Right forelimb (tissue), 1 donor: Measurements from ENCODE around the gene SRRM2.

Source experiments
- DNase-seq: peaks from one replicate; pipeline ENCODE4 v3.0.0-alpha.2; 2018

The SRRM2 gene

GRCh38 chr16:2779151-2779920 is 26.9 kb downstream of the SRRM2 start:
- DNase-seq = peak; percentile 30

DNA sequence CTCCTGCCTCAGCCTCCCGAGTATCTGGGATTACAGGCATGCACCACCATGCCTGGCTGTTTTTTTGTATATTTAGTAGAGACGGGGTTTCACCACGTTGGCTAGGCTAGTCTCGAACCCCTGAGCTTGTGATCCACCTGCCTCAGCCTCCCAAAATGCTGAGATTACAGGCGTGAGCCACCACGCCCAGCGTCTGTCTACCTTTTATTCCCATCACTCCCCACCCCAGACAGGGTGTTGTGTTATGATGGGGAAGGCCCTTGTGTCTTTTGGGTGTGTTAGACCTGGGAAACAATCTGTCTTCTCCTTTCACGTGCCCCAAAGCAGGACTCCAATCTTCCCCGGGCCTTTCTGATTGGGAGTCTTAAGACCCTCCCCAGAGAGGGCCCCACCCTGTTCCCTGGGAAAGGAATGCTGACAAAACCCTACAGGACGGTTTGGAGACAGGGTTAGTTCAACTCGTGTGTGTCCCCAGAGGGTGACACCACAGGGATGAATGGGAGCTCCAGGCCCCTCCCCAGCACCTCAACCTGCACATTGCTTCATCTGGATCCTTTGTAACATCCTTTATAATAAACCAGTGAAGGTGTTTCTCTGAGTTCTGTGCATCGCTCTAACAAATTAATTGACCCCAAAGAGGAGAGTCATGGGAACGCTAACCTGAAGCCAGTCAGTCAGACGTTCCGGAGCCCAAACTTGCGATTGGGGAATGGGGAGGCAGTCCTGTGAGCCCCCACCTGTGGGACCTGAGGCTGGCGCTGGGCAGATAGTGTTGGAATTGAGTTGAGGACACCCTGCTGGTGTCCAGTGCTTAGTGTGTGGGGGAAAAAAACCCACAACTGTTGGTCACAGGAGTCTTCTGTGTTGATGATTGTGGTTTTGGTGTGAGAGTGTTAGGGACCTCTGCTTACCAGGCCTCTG is 27.8 kb downstream of the SRRM2 start:
- peak; percentile 33 for DNase-seq

GRCh38 chr16:2782583-2783351 is 30.3 kb downstream of the SRRM2 start:
- peak; percentile 31 for DNase-seq

GRCh38 chr16:2783581-2784357 is 31.3 kb downstream of the SRRM2 start:
- peak; percentile 36 for DNase-seq

DNA sequence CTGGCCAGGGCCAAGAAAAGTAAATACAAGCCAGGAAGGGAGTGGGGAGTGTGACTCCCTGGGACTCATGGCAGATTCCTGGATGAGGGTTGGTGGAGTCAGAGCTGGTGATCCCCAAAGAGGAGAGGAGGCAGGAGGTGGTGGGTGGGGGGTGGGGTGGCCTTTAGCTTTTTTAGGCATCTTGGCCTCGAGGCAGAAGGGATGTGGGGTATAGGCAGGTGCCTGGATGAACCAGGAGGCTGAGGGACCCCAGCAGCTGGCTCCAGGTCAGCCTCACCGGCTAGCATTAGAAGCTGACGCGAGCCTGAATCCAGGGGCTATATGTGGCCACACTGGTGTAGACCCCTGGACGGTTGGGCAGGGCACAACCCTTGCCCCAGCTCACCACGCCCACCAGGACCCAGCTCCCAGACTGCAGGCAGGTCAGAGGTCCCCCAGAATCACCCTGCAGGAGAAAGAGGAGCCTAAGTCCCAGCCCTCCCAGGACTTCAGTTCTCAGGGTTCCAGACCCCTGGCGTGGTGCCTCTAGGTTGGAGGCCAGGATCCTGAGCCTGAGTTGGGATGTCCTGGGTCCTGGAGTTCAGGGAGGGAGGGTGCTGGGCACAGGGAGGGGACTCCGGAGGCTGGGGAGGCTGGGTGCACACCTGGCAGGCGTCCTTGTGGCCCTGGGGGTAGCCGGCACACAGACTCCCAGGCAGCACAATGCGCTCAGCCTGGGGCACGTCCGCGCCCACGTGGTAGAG is 32.1 kb downstream of the SRRM2 start:
- peak; percentile 32 for DNase-seq

- DNase-seq = peak; percentile 37
Observed at GRCh38 chr16:2785101-2785991, 32.9 kb downstream of the SRRM2 start.

- DNase-seq = peak; percentile 35
Observed at GRCh38 chr16:2786061-2786825, 33.8 kb downstream of the SRRM2 start.

DNA sequence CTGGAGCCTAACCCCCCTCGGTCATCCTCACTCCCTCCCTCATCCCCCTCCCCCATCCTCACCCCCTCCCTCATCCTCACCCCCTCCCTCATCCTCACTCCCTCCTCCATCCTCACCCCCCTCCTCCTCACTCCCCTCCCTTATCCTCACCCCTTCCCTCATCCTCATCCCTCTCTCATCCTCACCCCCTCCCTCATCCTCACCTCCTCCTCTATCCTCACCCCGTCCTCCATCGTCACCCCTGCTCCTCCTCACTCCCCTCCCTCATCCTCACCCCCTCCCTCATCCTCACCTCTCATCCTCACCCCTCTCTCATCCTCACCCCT is 34.4 kb downstream of the SRRM2 start:
- DNase-seq = no peak

GRCh38 chr16:2787406-2787805 is 35.0 kb downstream of the SRRM2 start, which contains the start of gene PRSS33:
Gene PRSS33 (minus strand): TSS chr16:2787560. CDS start chr16:2786547, 1,013 bp downstream.
- DNase-seq = peak; percentile 41

DNA sequence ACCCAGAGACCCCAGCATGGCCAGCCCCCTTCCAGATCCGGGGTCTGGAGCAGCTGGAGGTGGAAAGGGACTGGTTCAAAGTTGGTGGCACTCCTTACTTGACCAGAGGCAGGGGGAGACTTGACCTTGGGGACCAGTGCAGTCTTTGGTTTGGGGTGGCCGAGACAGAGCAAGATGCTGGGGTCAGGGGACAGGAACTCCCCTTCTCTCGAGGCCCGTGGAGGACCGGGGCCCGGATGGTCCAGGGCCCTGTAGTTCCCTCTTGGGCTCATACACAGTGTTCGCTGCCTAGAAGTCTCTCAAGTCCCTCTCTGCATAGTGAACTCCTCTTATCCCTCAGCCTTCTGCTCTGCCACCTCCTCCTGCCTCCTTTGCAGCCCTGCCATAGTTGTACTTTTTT is 35.5 kb downstream of the SRRM2 start:
- DNase-seq = peak; percentile 41

DNA sequence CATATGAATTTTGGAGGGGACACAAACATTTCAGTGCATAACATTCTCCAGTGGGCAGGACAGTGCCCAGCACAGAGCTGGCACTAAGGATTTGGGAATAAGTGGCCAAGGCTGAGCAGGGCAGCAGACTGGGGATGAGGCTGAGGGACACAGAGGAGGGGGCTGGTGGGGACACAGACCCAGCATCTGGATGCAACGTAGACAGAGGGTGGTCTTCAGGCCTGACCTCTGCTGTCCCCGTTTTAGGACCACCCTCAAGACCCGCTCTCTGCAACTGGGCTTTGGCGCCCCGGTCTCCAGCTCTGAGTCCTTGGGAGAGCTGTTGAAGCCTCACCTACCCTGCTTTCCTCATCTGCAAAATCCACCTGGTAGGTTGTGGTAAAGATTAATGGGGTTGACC is 38.2 kb downstream of the SRRM2 start:
- DNase-seq = no peak

DNA sequence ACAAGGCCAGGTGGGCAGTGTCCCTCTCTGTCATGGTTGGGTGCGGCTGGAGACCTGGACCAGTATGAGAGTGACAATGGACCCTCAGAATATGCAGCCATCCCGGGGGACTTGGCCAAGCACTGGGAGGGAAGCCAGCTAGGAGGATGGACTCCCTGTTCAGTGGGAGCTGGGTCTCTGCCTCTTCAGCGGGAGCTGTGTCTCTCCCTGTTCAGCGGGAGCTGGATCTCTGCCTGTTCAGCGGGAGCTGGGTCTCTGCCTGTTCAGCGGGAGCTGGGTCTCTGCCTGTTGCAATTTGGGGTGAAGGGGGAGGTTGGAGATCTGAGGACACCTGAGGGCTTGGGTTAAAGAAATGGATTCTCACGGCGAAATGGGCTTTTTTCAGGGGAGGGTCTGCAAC is 38.7 kb downstream of the SRRM2 start:
- no peak for DNase-seq

DNA sequence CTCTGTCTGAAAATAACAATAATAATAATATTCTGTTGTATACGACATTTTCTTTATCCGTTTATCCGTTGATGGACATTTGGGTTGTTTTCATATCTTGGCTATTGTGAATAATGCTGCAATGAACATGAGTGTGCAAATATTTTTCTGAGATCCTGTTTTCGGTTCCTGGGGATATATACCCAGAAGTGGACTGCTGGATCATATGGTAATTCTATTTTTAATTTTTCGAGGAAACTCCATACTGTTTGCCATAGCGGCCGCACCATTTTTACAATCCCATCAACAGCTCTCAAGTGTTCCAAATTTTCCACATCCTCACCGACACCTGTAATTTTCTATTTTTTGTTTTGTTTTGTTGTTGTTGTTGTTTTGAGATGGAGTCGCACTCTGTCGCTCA is 40.5 kb downstream of the SRRM2 start:
- peak; percentile 16 for DNase-seq

GRCh38 chr16:2795395-2796143 is 43.1 kb downstream of the SRRM2 start:
- peak; percentile 11 for DNase-seq

GRCh38 chr16:2798723-2799204 is 46.3 kb downstream of the SRRM2 start:
- DNase-seq = no peak

- DNase-seq = no peak
Observed at GRCh38 chr16:2799205-2799858, 46.9 kb downstream of the SRRM2 start.

DNA sequence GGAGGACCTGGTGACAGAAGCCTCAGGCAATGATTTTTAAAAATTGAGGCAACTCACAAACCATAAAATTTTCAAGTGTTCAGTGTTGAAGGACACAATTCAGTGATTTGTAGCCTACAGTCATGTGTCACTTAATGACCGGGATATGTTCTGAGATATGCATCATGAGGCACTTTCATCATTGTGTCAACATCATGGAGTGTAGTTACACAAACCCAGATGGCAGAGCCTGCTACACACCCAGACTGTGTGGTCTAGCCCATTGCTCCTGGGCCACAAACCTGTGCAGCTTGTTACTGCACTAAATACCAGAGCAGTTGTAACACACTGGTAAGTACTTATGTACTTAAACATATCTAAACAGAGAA is 47.4 kb downstream of the SRRM2 start:
- no peak for DNase-seq

DNA sequence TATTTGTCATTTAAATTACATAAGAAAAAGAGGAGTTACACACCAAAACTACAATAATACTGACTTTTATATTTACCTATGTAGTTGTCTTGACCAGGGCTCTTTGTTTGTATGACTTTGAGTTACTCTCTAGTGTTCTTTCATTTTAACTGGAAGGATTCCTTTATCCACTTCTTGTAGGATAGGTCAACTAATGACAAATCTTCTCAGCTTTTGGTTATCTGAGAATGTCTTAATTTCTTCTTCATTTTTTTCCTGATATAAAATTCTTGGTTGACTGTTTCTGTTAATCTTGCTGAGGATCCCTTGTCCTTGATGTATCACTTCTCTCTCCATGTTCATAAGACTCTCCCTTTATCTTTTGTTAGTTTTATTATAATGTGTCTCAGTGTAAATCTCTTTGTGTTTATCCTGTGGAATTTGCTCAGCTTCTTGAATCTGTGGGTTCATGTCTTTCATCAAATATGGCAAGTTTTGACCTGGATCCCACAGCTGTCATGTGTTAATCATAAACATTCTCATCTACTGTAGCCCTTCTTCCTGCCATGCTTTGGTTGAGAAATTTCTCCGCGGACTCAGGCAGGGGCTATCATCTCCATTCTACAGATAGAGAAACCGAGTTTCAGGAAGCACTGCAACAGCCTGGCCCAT is 51.2 kb downstream of the SRRM2 start:
- DNase-seq = no peak
